ENCODE measurements around the gene RD3L. TPM values are rescaled to one million over a fixed set of nuclear protein-coding genes. Genes with fewer than 3 reads are reported as not detected.
"Not testable (repeated sequence)": the region's sequence is repeated elsewhere in the genome, so short reads cannot be mapped to it uniquely, and the experiment has no call there.

RD3L gene
- total RNA-seq, 4 donors from 2014 or later: not detected

DNA sequence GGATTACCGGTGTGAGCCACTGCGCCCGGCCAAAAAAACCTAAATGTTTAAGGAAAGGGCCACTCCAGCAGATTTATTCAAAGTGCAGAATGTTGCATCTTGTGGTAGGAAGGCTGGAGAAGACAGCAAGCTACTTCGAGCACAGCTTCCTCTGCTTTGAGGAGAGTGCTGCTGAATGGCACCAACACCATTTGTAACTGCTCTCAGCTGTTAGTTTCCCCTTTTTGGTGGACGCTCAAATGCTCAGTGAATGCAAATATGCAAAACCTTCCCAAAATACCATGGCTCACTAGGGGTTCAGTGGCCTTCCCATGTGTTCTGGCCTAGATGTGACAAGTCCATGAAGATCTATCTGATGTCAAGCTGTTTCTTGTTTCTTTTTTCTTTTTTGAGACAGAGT, 17.0 kb downstream of the RD3L start:
- H3K36me3 ChIP-seq: no peaks in the 10 kb centered on the region
- DNase-seq: no peak
- ATAC-seq: no peak
- H3K27ac ChIP-seq: no peak overlapping the region
- H3K4me3 ChIP-seq: no peak overlapping the region
- in situ Hi-C loops (cut with MboI; ENCODE audit: low sequenced_read_pairs in 4 of 4) (no loop called here), intact Hi-C loops (cut with DNase I; ENCODE audit: low total_unique reads) (no loop called here)
- TF ChIP-seq, protein P1, sequence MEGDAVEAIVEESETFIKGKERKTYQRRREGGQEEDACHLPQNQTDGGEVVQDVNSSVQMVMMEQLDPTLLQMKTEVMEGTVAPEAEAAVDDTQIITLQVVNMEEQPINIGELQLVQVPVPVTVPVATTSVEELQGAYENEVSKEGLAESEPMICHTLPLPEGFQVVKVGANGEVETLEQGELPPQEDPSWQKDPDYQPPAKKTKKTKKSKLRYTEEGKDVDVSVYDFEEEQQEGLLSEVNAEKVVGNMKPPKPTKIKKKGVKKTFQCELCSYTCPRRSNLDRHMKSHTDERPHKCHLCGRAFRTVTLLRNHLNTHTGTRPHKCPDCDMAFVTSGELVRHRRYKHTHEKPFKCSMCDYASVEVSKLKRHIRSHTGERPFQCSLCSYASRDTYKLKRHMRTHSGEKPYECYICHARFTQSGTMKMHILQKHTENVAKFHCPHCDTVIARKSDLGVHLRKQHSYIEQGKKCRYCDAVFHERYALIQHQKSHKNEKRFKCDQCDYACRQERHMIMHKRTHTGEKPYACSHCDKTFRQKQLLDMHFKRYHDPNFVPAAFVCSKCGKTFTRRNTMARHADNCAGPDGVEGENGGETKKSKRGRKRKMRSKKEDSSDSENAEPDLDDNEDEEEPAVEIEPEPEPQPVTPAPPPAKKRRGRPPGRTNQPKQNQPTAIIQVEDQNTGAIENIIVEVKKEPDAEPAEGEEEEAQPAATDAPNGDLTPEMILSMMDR (IDR thresholded peaks at IDR 0.05 in 4 of 5, conservative IDR thresholded peaks at IDR 0.05 in 1 of 5): no peak
- TF ChIP-seq POLR2A (IDR thresholded peaks at IDR 0.05): no peak
- H3K27me3 ChIP-seq: peaks cover 0 to 11% (median 0%) of the 10 kb centered on the region in 3 donors
- no peaks in the 10 kb centered on the region for H3K9me3 ChIP-seq
- H3K4me1 ChIP-seq: peaks cover 4 to 9% of the 10 kb centered on the region in 2 donors

DNA sequence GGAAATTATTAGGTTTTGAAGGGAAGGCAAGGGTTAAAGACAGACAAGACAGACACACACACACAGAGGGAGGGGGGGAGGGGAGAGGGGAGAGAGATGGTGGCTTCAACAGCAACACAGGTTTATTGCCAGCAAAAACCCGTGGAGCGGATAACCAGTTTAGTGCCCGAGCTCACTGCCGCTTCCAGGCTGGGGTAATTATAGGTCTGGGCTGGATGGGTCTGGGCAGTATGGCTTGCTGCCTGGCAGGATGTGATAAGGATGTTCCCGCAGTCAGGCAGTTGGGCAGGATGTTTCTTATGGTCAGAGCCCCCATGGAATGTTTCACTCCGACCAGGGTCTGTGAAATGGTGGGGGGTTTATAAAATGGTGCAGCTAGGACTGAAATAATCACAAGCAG, 18.5 kb downstream of the RD3L start:
- Histone ChIP-seq H3K36me3 (no peaks in the 10 kb centered on the region), H3K9me3 (no peaks in the 10 kb centered on the region), H3K4me1 (peaks cover 13 to 18% of the 10 kb centered on the region in 2 donors), H3K4me3 (no peak overlapping the region), H3K27ac (no peak overlapping the region), H3K27me3 (peaks cover 0 to 11% (median 0%) of the 10 kb centered on the region in 3 donors)
- ATAC-seq (no peak), DNase-seq (no peak)
- no peak for TF ChIP-seq POLR2A (IDR thresholded peaks at IDR 0.05)
- TF ChIP-seq, protein P1 (IDR thresholded peaks at IDR 0.05 in 4 of 5, conservative IDR thresholded peaks at IDR 0.05 in 1 of 5): no peak
- in situ Hi-C loops (cut with MboI; ENCODE audit: low sequenced_read_pairs in 4 of 4) (loop anchor here in 1 of 4 donors (25.0 kb wide), 1 partner anchor 362 kb away; the partner anchor contains the start of genes BAG5 and COA8), intact Hi-C loops (cut with DNase I; ENCODE audit: low total_unique reads) (no loop called here)

DNA sequence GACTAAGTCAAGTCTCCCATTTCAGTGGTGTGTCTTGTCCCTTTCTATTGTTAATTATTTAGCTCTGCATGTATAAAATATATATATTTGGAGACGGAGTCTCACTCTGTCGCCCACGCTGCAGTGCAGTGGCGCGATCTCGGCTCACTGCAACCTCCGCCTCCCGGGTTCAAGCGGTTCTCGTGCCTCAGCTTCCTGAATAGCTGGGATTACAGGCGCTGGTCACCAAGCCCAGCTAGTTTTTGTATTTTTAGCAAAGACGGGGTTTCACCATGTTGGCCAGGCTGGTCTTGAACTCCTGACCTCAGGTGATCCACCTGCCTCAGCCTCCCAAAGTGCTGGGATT, 20.5 kb downstream of the RD3L start:
- not testable (repeated sequence) for H3K36me3 ChIP-seq, DNase-seq, ATAC-seq, H3K27me3 ChIP-seq, H3K27ac ChIP-seq, H3K9me3 ChIP-seq
- in situ Hi-C loops (cut with MboI; ENCODE audit: low sequenced_read_pairs in 4 of 4): loop anchor here in 1 of 4 donors (25.0 kb wide), 1 partner anchor 360 kb away; the partner anchor contains the start of genes BAG5 and COA8
- intact Hi-C loops (cut with DNase I; ENCODE audit: low total_unique reads): loop anchor here (1.0 to 2.0 kb wide), 2 partner anchors 75 to 114 kb away; partner anchors contain the start of gene PPP1R13B
- peak overlapping the region in 3 of 4 donors; percentile 87 to 98 (median 88) for H3K4me3 ChIP-seq
- H3K4me1 ChIP-seq: peaks cover 15 to 23% of the 10 kb centered on the region in 2 donors

DNA sequence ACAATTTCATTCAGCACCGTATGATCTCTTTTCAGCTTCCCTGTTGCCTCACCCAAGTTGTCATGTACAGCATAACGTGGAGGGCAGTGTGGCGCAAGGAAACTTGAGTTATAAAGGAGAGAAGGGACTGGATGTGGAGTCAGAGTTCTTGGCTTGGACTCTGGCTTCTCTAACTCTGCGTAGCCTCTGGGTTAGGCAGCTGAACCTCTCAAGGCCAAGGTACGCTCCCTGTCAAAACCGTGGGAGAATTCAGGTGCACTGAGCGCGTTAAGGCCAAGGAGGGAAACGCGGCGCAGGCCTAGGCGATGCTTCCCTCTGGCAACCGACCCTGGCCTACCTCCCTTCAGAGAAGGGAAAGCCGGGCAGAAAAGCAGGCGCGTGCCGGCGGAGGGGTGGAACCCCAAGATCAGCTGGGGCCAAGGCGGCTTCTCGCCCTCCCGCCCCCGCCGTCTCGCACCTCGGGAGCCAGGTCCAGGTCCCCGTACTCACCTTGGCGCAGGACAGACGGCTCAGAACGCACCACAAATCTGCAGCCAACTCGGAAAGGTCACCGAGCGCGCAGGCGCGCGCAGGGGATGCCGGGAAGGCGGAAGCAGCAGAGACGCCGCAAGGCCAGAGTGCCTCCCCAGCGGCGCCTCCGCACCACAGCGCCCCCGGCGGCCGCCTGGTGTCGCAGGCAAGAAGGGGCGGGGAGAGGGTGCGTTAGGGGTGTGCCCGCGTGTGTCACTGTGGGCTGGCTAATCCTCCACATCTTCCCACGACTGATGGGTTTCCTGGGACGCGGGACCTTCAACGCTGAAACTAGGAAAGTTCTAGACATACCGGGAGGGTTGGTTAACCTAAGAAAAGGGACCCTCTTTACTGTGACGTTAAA, 21.1 kb downstream of the RD3L start:
- DNase-seq: peak; percentile 80 to 91
- ATAC-seq: peak; percentile 98 to 99
- Histone ChIP-seq H3K27me3 (peaks cover 0 to 5% (median 0%) of the 10 kb centered on the region in 3 donors), H3K9me3 (no peaks in the 10 kb centered on the region), H3K4me3 (peak overlapping the region; percentile 75 to 98 (median 88)), H3K4me1 (peaks cover 19 to 23% of the 10 kb centered on the region in 2 donors), H3K36me3 (no peaks in the 10 kb centered on the region), H3K27ac (peak overlapping the region; percentile 83 to 93 (median 90))
- in situ Hi-C loops (cut with MboI; ENCODE audit: low sequenced_read_pairs in 4 of 4): loop anchor here in 1 of 4 donors (25.0 kb wide), 1 partner anchor 359 kb away; the partner anchor contains the start of genes BAG5 and COA8
- TF ChIP-seq, protein P1 (IDR thresholded peaks at IDR 0.05 in 4 of 5, conservative IDR thresholded peaks at IDR 0.05 in 1 of 5): peak; percentile 92 to 99 (median 94)
- TF ChIP-seq POLR2A (IDR thresholded peaks at IDR 0.05): peak; percentile 43 to 70
- intact Hi-C loops (cut with DNase I; ENCODE audit: low total_unique reads): loop anchor here (1.0 to 2.0 kb wide), 2 partner anchors 74 to 113 kb away; partner anchors contain the start of gene PPP1R13B

All from gastrocnemius medialis (tissue), 4 donors.